ENCODE measurements around the gene HEXIM2.

Gene HEXIM2

GRCh38 chr17:45143767-45144198, 17.9 kb upstream of the HEXIM2 start:
- DNase-seq (ENCODE audit: low read depth in 2 of 3, low spot score in 1 of 3), result peak in 1 of 3 donors; percentile 24

GRCh38 chr17:45144199-45145034, 17.3 kb upstream of the HEXIM2 start:
- no peak for DNase-seq (ENCODE audit: low read depth in 2 of 3, low spot score in 1 of 3)

- no peak for DNase-seq (ENCODE audit: low read depth in 2 of 3, low spot score in 1 of 3)
These were observed 16.7 kb upstream of the HEXIM2 start for GRCh38 chr17:45145035-45145389.

GRCh38 chr17:45146166-45146565, 15.5 kb upstream of the HEXIM2 start:
- DNase-seq (ENCODE audit: low read depth in 2 of 3, low spot score in 1 of 3), result no peak

GRCh38 chr17:45146592-45146889, 15.1 kb upstream of the HEXIM2 start:
- no peak for DNase-seq (ENCODE audit: low read depth in 2 of 3, low spot score in 1 of 3)

- DNase-seq (ENCODE audit: low read depth in 2 of 3, low spot score in 1 of 3), result no peak
These were observed 14.6 kb upstream of the HEXIM2 start for GRCh38 chr17:45146890-45147580.

- DNase-seq (ENCODE audit: low read depth in 2 of 3, low spot score in 1 of 3), result peak; percentile 73 to 74 (median 73)
These were observed 14.0 kb upstream of the HEXIM2 start for GRCh38 chr17:45147581-45148182.

- peak; percentile 97 to 98 (median 98) for DNase-seq (ENCODE audit: low read depth in 2 of 3, low spot score in 1 of 3)
These were observed 13.3 kb upstream of the HEXIM2 start, which contains the start of gene HEXIM1 for GRCh38 chr17:45148183-45149036. Gene HEXIM1 (plus strand): TSS chr17:45148475. CDS start chr17:45149191, 716 bp downstream.

GRCh38 chr17:45149037-45149668, 12.5 kb upstream of the HEXIM2 start:
- peak; percentile 48 to 65 (median 62) for DNase-seq (ENCODE audit: low read depth in 2 of 3, low spot score in 1 of 3)

- peak in 2 of 3 donors; percentile 25 to 50 for DNase-seq (ENCODE audit: low read depth in 2 of 3, low spot score in 1 of 3)
These were observed 11.7 kb upstream of the HEXIM2 start for GRCh38 chr17:45149669-45150664.

GRCh38 chr17:45150911-45151809, 10.5 kb upstream of the HEXIM2 start:
- DNase-seq (ENCODE audit: low read depth in 2 of 3, low spot score in 1 of 3), result no peak

- no peak for DNase-seq (ENCODE audit: low read depth in 2 of 3, low spot score in 1 of 3)
These were observed 6.6 kb upstream of the HEXIM2 start for GRCh38 chr17:45155029-45155428.

GRCh38 chr17:45155483-45155882, 6.2 kb upstream of the HEXIM2 start:
- DNase-seq (ENCODE audit: low read depth in 2 of 3, low spot score in 1 of 3), result no peak

- DNase-seq (ENCODE audit: low read depth in 2 of 3, low spot score in 1 of 3), result no peak
These were observed 5.4 kb upstream of the HEXIM2 start for GRCh38 chr17:45156242-45156641.

GRCh38 chr17:45160447-45161287, 1.0 kb upstream of the HEXIM2 start:
- peak in 2 of 3 donors; percentile 26 to 43 for DNase-seq (ENCODE audit: low read depth in 2 of 3, low spot score in 1 of 3)

GRCh38 chr17:45162025-45162687, 481 bp downstream of the HEXIM2 start:
- no peak for DNase-seq (ENCODE audit: low read depth in 2 of 3, low spot score in 1 of 3)

GRCh38 chr17:45164734-45165269, 3.1 kb downstream of the HEXIM2 start:
- DNase-seq (ENCODE audit: low read depth in 2 of 3, low spot score in 1 of 3), result no peak
